ENCODE measurements around the gene EIF2B5.
"Not testable (repeated sequence)": the region's sequence is repeated elsewhere in the genome, so short reads cannot be mapped to it uniquely, and the experiment has no call there.

Gene EIF2B5

GRCh38 chr3:184148076-184148475 is 12.9 kb downstream of the EIF2B5 start:
- DNase-seq, result no peak

GRCh38 chr3:184149123-184149522 is 14.0 kb downstream of the EIF2B5 start:
- no peak for DNase-seq

- not testable (repeated sequence) for DNase-seq
Observed at GRCh38 chr3:184149770-184150169, 14.6 kb downstream of the EIF2B5 start.

- peak; percentile 64 for DNase-seq
Observed at GRCh38 chr3:184154885-184155643, 19.9 kb downstream of the EIF2B5 start, which contains the start of gene DVL3. Gene DVL3 (plus strand): TSS chr3:184155377. CDS start chr3:184155636, 259 bp downstream.

GRCh38 chr3:184155644-184156521 is 20.7 kb downstream of the EIF2B5 start:
- DNase-seq, result no peak

GRCh38 chr3:184156522-184156955 is 21.4 kb downstream of the EIF2B5 start:
- no peak for DNase-seq

- DNase-seq, result no peak
Observed at GRCh38 chr3:184157206-184157605, 22.0 kb downstream of the EIF2B5 start.

GRCh38 chr3:184158404-184158803 is 23.2 kb downstream of the EIF2B5 start:
- no peak for DNase-seq

GRCh38 chr3:184160456-184160855 is 25.3 kb downstream of the EIF2B5 start:
- no peak for DNase-seq

- not testable (repeated sequence) for DNase-seq
Observed at GRCh38 chr3:184162571-184163070, 27.5 kb downstream of the EIF2B5 start.

GRCh38 chr3:184164648-184165330 is 29.6 kb downstream of the EIF2B5 start:
- DNase-seq, result no peak

- DNase-seq, result no peak
Observed at GRCh38 chr3:184165543-184165942, 30.4 kb downstream of the EIF2B5 start.

- no peak for DNase-seq
Observed at GRCh38 chr3:184166671-184167070, 31.5 kb downstream of the EIF2B5 start.

- DNase-seq, result no peak
Observed at GRCh38 chr3:184167786-184168185, 32.6 kb downstream of the EIF2B5 start.

- peak; percentile 42 for DNase-seq
Observed at GRCh38 chr3:184168363-184169120, 33.4 kb downstream of the EIF2B5 start.

GRCh38 chr3:184169896-184170875 is 35.0 kb downstream of the EIF2B5 start:
- DNase-seq, result no peak

GRCh38 chr3:184171562-184171961 is 36.4 kb downstream of the EIF2B5 start:
- no peak for DNase-seq

GRCh38 chr3:184172681-184173373 is 37.7 kb downstream of the EIF2B5 start:
- DNase-seq, result peak; percentile 45

GRCh38 chr3:184173374-184173722 is 38.2 kb downstream of the EIF2B5 start:
- no peak for DNase-seq

GRCh38 chr3:184174284-184174645 is 39.1 kb downstream of the EIF2B5 start:
- DNase-seq, result no peak

All from GOT3 (cell line).